ENCODE data around the gene MEOX1. TPM values are rescaled to one million over a fixed set of nuclear protein-coding genes. Genes with fewer than 3 reads are reported as not detected.

The MEOX1 gene
- total RNA-seq, 4 donors from 2014 or later, result 0.54 to 3.3 (median 1.7) TPM

DNA sequence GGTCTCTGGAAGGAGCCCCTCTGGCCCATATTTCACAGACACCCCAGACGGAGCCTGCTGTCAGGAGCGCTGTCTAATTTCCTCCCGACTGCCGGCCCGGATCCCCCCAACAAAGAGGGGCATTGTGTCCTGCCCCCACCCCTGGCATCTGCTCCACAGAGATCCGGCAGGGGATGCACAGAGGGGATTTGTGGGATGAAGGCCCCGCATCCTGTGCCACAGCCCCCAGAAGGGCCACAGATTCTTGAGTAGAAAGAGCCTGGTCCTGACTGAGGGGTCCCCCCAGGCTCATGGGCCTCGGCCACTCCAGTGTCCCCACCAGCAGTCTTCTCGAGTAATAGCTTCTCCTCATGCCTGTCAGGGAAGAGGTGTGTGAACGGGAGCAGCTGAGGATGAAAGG is 29.5 kb downstream of the MEOX1 start:
- H3K4me3 ChIP-seq, result no peak overlapping the region

DNA sequence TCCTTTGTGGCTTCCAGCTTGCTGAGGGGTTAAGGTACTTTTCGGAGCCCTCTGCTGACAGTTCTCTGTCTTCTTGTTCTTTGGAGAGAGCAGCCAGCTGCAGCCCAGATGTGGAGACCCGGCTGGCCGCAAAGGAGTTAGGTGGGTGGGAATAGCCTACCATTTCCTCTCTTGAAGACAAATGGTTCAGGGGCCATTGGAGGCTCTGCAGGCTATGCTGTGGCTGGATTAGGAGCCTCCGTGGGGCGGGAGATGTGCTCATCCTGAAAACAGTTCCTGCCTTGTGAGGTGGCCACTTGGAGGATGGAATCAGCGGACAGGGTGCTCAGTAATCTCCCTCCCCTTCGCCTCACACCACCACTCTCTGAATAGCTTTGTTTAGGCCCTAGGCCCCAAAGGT is 30.3 kb downstream of the MEOX1 start:
- H3K4me1 ChIP-seq, result no peaks in the 10 kb centered on the region

More for the DNA sequence above, 29.5 kb downstream of the MEOX1 start:
- DNase-seq, result peak in 1 of 3 donors; percentile 27
- Histone ChIP-seq H3K4me1 (no peaks in the 10 kb centered on the region), H3K27ac (no peak overlapping the region), H3K36me3 (no peaks in the 10 kb centered on the region), H3K27me3 (no peaks in the 10 kb centered on the region), H3K9me3 (no peaks in the 10 kb centered on the region)
- TF ChIP-seq POLR2A (IDR thresholded peaks at IDR 0.05), result no peak
- TF ChIP-seq, protein P1, sequence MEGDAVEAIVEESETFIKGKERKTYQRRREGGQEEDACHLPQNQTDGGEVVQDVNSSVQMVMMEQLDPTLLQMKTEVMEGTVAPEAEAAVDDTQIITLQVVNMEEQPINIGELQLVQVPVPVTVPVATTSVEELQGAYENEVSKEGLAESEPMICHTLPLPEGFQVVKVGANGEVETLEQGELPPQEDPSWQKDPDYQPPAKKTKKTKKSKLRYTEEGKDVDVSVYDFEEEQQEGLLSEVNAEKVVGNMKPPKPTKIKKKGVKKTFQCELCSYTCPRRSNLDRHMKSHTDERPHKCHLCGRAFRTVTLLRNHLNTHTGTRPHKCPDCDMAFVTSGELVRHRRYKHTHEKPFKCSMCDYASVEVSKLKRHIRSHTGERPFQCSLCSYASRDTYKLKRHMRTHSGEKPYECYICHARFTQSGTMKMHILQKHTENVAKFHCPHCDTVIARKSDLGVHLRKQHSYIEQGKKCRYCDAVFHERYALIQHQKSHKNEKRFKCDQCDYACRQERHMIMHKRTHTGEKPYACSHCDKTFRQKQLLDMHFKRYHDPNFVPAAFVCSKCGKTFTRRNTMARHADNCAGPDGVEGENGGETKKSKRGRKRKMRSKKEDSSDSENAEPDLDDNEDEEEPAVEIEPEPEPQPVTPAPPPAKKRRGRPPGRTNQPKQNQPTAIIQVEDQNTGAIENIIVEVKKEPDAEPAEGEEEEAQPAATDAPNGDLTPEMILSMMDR (IDR thresholded peaks at IDR 0.05), result no peak

DNA sequence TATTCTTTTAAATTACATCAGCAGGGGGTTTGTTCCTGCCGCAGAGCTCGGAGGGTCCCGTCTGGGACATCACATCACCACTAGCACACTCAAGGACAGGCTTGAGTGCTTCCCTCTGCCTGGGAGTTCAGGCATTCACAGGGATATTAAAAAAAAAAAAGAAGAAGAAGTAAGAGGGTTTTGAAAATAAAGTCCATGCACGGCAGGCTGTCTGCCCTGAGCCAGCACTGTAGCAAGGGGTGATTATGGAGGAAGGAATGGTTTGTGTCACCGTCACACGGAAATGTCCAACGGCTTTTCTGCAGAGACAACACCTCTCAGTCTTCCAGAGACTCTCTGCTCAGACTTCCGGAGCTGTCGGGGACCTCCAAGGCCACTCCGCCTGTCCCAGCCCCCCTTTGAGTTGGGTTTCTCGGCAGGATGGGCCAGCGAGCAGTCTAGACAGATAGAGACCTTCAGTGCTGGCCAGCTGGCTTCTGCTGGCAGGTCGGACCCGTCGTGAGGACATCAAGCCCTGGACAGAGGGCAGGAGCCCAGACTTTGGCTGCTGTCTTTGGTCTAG is 33.6 kb downstream of the MEOX1 start:
- H3K27me3 ChIP-seq, result no peaks in the 10 kb centered on the region
- TF ChIP-seq POLR2A (IDR thresholded peaks at IDR 0.05), result no peak
- TF ChIP-seq, protein P1 (IDR thresholded peaks at IDR 0.05), result no peak
- H3K27ac ChIP-seq, result no peak overlapping the region
- DNase-seq, result peak in 1 of 3 donors; percentile 28
- no peak overlapping the region for H3K4me3 ChIP-seq
- no peaks in the 10 kb centered on the region for H3K4me1 ChIP-seq
- no peaks in the 10 kb centered on the region for H3K36me3 ChIP-seq
- H3K9me3 ChIP-seq, result no peaks in the 10 kb centered on the region

More for the DNA sequence above, 30.3 kb downstream of the MEOX1 start:
- Histone ChIP-seq H3K9me3 (no peaks in the 10 kb centered on the region), H3K4me3 (no peak overlapping the region), H3K36me3 (no peaks in the 10 kb centered on the region), H3K27me3 (no peaks in the 10 kb centered on the region), H3K27ac (no peak overlapping the region)
- no peak for DNase-seq
- TF ChIP-seq POLR2A (IDR thresholded peaks at IDR 0.05), result no peak
- TF ChIP-seq, protein P1 (IDR thresholded peaks at IDR 0.05), result no peak

DNA sequence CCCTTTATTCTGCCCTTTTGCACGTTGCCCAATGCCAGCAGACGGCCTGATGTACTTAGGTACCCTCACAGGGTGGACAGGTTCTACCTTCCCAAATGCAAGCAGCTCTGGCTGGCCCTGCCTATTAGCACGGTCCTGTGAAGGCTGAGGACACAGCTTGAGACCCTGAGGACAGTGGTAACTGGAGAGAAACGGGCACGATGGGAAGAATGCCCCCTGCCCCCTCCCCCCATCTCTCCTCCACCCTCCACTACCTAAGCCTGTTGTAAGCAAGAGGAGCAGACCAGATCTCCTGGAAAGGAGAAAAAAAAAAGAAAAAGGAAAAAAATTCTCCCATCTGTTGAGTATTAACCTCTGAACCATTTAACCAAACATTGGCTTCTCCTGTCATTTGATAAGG is 34.1 kb downstream of the MEOX1 start:
- H3K36me3 ChIP-seq, result no peaks in the 10 kb centered on the region
- no peaks in the 10 kb centered on the region for H3K4me1 ChIP-seq
- no peaks in the 10 kb centered on the region for H3K9me3 ChIP-seq
- H3K27ac ChIP-seq, result no peak overlapping the region
- TF ChIP-seq, protein P1 (IDR thresholded peaks at IDR 0.05), result no peak
- TF ChIP-seq POLR2A (IDR thresholded peaks at IDR 0.05), result no peak
- no peaks in the 10 kb centered on the region for H3K27me3 ChIP-seq
- H3K4me3 ChIP-seq, result no peak overlapping the region
- peak in 1 of 3 donors; percentile 14 for DNase-seq

DNA sequence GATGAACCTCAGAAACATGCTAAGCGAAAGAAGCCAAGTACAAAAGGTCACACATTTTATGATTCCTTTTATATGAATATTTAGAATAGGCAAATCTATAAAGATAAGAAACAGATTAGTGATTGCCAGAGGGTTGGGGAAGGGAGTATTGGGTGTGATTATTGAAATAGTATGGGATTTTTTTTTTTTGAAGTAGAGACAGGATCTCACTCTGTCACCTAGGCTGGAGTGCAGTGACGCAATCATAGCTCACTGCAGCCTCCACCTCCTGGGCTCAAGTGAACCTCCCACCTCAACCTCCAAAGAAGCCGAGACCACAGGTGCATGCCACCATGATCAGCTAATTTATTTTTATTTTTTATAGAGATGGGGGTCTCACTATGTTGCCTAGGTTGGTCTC is 35.7 kb downstream of the MEOX1 start:
- H3K27me3 ChIP-seq, result no peaks in the 10 kb centered on the region
- DNase-seq, result peak in 1 of 3 donors; percentile 19
- H3K27ac ChIP-seq, result no peak overlapping the region
- no peaks in the 10 kb centered on the region for H3K4me1 ChIP-seq
- no peak for TF ChIP-seq POLR2A (IDR thresholded peaks at IDR 0.05)
- TF ChIP-seq, protein P1 (IDR thresholded peaks at IDR 0.05), result no peak
- no peaks in the 10 kb centered on the region for H3K36me3 ChIP-seq
- no peaks in the 10 kb centered on the region for H3K9me3 ChIP-seq
- H3K4me3 ChIP-seq, result no peak overlapping the region

DNA sequence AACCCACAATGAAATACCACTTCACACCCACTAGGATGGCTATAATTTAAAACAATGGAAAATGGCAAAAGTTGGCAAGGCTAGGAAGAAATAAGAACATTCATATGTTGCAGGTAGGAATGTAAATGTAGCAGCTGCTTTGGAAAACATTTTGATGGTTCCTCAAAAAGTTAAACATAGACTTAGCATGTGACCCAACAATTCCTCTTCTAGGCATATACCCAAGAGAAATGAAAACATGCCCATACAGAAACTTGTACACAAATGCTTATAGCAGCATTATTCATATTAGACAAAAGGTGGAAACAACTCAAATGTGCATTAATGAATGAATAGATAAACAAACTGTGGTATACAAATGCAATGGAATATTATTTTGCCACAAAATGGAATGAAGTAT is 36.1 kb downstream of the MEOX1 start:
- Histone ChIP-seq H3K9me3 (no peaks in the 10 kb centered on the region), H3K36me3 (no peaks in the 10 kb centered on the region), H3K27me3 (no peaks in the 10 kb centered on the region), H3K4me1 (no peaks in the 10 kb centered on the region), H3K4me3 (no peak overlapping the region), H3K27ac (no peak overlapping the region)
- TF ChIP-seq, protein P1 (IDR thresholded peaks at IDR 0.05), result no peak
- no peak for TF ChIP-seq POLR2A (IDR thresholded peaks at IDR 0.05)
- no peak for DNase-seq

Data from Peyer's patch (tissue), 4 donors.